Measurements from ENCODE around the gene TMEM39B.
"Not testable (repeated sequence)": the region's sequence is repeated elsewhere in the genome, so short reads cannot be mapped to it uniquely, and the experiment has no call there.

DNA sequence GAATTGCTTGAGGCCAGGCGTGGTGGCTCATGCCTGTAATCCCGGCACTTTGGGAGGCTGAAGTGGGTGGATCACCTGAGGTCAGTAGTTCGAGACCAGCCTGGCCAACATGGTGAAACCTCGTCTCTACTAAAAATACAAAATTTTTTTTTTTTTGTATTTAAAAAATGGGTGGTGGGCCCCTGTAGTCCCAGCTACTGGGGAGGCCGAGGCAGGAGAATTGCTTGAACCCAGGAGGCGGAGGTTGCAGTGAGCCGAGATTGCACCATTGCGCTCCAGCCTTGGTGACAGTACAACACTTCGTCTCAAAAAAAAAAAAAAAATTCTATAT is 61.2 kb downstream of the TMEM39B start:
- TF ChIP-seq, protein P1, sequence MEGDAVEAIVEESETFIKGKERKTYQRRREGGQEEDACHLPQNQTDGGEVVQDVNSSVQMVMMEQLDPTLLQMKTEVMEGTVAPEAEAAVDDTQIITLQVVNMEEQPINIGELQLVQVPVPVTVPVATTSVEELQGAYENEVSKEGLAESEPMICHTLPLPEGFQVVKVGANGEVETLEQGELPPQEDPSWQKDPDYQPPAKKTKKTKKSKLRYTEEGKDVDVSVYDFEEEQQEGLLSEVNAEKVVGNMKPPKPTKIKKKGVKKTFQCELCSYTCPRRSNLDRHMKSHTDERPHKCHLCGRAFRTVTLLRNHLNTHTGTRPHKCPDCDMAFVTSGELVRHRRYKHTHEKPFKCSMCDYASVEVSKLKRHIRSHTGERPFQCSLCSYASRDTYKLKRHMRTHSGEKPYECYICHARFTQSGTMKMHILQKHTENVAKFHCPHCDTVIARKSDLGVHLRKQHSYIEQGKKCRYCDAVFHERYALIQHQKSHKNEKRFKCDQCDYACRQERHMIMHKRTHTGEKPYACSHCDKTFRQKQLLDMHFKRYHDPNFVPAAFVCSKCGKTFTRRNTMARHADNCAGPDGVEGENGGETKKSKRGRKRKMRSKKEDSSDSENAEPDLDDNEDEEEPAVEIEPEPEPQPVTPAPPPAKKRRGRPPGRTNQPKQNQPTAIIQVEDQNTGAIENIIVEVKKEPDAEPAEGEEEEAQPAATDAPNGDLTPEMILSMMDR (IDR thresholded peaks at IDR 0.05 in 8 of 11, conservative IDR thresholded peaks at IDR 0.05 in 3 of 11): not testable (repeated sequence)
- not testable (repeated sequence) for TF ChIP-seq POLR2A (IDR thresholded peaks at IDR 0.05)

All from spleen (tissue), 7 donors.